OCI-LY3 (cell line): ENCODE data around the gene PDGFC.

Experiments used
- H2AFZ ChIP-seq: fragments of 200-600, 300-600 bp; shearing (Covaris generic); 2 replicates; pipeline ENCODE4 v1.6.0; 2014; ENCODE audit warnings: antibody characterized with exemption, low read depth, low read length
- H3K27ac ChIP-seq: fragments of 200-600, 300-600 bp; sonication (generic); 2 replicates; pipeline ENCODE4 v1.5.1; 2014; ENCODE audit warnings: mild to moderate bottlenecking, low read length, moderate library complexity, mixed read lengths
- H3K27me3 ChIP-seq: fragments of 200-600, 300-600 bp; sonication (generic); 2 replicates; pipeline ENCODE4 v1.6.1; 2014; ENCODE audit warnings: low read depth, low read length, mixed read lengths
- H3K36me3 ChIP-seq: fragments of 200-600, 300-600 bp; sonication (generic); replicated peaks from 2 replicates; pipeline ENCODE3; 2014; ENCODE audit warnings: low read depth, low read length, mixed read lengths
- H3K4me1 ChIP-seq: fragments of 300-600, 200-600 bp; sonication (generic); 2 replicates; pipeline ENCODE4 v1.6.1; 2014; ENCODE audit warnings: low read length, mixed read lengths
- H3K4me2 ChIP-seq: fragments of 200-600, 300-600 bp; sonication (generic); 2 replicates; pipeline ENCODE4 v1.6.1; 2014; ENCODE audit warnings: low read length, mixed read lengths
- H3K4me3 ChIP-seq: fragments of 300-600, 200-600 bp; sonication (generic); 2 replicates; pipeline ENCODE4 v1.5.1; 2014; ENCODE audit warnings: antibody characterized with exemption, mild to moderate bottlenecking, low read length, moderate library complexity
- H3K79me2 ChIP-seq: fragments of 300-600, 200-600 bp; shearing (Covaris generic); 2 replicates; pipeline ENCODE4 v1.6.1; 2014; ENCODE audit warnings: mild to moderate bottlenecking, low read length, mixed read lengths
- H3K9ac ChIP-seq: fragments of 300-600, 200-600 bp; shearing (Covaris generic); 2 replicates; pipeline ENCODE4 v1.6.0; 2014; ENCODE audit warnings: mild to moderate bottlenecking, low read length, moderate library complexity
- H3K9me3 ChIP-seq: fragments of 200-600, 300-600 bp; shearing (Covaris generic); 2 replicates; pipeline ENCODE4 v1.6.1; 2014; ENCODE audit warnings: low read length, mixed read lengths; ENCODE audit not compliant: insufficient read depth
- H4K20me1 ChIP-seq: fragments of 200-600, 300-600 bp; sonication (generic); 2 replicates; pipeline ENCODE4 v1.6.1; 2016; ENCODE audit warnings: low read length, mixed read lengths; ENCODE audit not compliant: insufficient read depth
- EZH2phosphoT487 ChIP-seq: fragments of 200-600 bp; shearing (Covaris generic); IDR thresholded peaks from 2 replicates; pipeline ENCODE4 v1.6.1; 2018; ENCODE audit warnings: antibody characterized with exemption, mixed run types, low read depth
- TF ChIP-seq, protein P1 (sequence below): fragments of 200-600, 300-600 bp; sonication (generic); IDR thresholded peaks from 2 replicates; pipeline ENCODE4 v1.5.1; 2014; ENCODE audit warnings: antibody characterized with exemption, low read length, low read depth

Gene PDGFC

DNA sequence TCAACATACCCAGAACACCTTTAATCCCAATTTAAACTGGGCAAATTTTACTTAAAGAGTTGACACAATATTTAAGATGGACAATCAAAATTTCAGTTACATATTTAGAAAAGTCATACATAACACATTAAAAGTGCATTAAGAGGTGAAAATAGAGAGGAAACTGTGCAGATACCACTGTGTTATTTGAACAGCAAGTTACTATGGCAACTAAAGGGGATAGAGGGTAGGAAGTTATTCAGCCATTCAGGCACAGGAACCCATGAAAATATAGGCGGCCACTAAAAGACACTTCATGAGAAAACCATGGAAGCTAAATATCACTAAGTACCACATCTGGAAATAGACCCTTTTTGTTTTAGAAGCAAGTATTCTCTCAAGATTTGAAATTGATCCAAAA lies 75.1 kb downstream of the PDGFC start:
- Histone ChIP-seq H3K4me3 (no peak overlapping the region), H3K9me3 (no peaks in the 10 kb centered on the region), H3K4me2 (no peak overlapping the region), H3K36me3 (no peaks in the 10 kb centered on the region), H4K20me1 (no peaks in the 10 kb centered on the region), H3K4me1 (no peaks in the 10 kb centered on the region), H3K79me2 (no peaks in the 10 kb centered on the region), H3K27ac (no peak overlapping the region), H3K9ac (no peak overlapping the region), H2AFZ (no peak overlapping the region), H3K27me3 (no peaks in the 10 kb centered on the region)
- TF ChIP-seq, protein P1, sequence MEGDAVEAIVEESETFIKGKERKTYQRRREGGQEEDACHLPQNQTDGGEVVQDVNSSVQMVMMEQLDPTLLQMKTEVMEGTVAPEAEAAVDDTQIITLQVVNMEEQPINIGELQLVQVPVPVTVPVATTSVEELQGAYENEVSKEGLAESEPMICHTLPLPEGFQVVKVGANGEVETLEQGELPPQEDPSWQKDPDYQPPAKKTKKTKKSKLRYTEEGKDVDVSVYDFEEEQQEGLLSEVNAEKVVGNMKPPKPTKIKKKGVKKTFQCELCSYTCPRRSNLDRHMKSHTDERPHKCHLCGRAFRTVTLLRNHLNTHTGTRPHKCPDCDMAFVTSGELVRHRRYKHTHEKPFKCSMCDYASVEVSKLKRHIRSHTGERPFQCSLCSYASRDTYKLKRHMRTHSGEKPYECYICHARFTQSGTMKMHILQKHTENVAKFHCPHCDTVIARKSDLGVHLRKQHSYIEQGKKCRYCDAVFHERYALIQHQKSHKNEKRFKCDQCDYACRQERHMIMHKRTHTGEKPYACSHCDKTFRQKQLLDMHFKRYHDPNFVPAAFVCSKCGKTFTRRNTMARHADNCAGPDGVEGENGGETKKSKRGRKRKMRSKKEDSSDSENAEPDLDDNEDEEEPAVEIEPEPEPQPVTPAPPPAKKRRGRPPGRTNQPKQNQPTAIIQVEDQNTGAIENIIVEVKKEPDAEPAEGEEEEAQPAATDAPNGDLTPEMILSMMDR, result no peak
- no peak for TF ChIP-seq EZH2phosphoT487

DNA sequence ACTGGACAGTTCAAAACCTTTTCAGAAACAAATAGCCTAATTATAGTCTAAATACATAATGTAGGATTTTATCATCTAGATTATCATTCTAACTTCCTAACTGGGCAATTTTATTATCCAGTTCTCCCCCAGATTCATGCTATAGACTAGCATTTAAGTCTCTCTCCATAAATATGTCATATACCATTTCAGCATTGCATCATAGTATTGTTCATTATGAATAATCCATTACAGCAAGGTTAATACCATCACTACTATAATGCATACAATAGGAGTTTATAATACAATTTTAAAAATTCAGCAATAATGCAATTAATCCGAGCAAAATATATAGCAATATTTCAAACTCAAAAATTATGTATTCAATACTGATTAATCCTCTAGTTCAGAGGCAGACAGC lies 77.4 kb downstream of the PDGFC start:
- Histone ChIP-seq H3K36me3 (no peaks in the 10 kb centered on the region), H3K4me3 (no peak overlapping the region), H3K27ac (no peak overlapping the region), H3K27me3 (no peaks in the 10 kb centered on the region), H2AFZ (no peak overlapping the region), H3K9ac (no peak overlapping the region), H4K20me1 (no peaks in the 10 kb centered on the region), H3K9me3 (no peaks in the 10 kb centered on the region), H3K4me2 (no peak overlapping the region), H3K4me1 (no peaks in the 10 kb centered on the region), H3K79me2 (no peaks in the 10 kb centered on the region)
- TF ChIP-seq, protein P1, result no peak
- TF ChIP-seq EZH2phosphoT487, result no peak

DNA sequence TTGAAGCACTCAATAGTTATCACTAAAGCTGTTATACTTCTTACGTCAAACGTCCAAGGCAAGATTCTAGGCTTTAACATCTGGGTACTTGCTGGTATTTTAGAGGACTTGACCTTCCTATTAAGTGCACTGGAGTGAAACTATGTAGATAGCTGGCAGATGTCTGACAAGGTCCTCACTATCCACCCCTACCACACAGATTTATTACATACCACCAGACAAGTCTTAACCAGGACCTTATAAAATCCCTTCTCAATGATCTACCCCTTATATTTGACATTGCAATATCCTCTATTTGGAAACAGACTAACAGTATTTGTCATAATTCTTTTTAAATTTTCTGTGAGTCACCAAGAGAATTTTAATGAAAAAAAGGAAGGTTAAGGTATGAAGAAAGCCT lies 78.8 kb downstream of the PDGFC start:
- no peaks in the 10 kb centered on the region for H3K4me1 ChIP-seq
- no peaks in the 10 kb centered on the region for H3K9me3 ChIP-seq
- TF ChIP-seq, protein P1, result no peak
- no peak for TF ChIP-seq EZH2phosphoT487
- no peaks in the 10 kb centered on the region for H3K36me3 ChIP-seq
- H4K20me1 ChIP-seq, result no peaks in the 10 kb centered on the region
- no peak overlapping the region for H3K9ac ChIP-seq
- no peak overlapping the region for H3K27ac ChIP-seq
- no peak overlapping the region for H2AFZ ChIP-seq
- no peak overlapping the region for H3K4me3 ChIP-seq
- no peaks in the 10 kb centered on the region for H3K27me3 ChIP-seq
- H3K4me2 ChIP-seq, result no peak overlapping the region
- no peaks in the 10 kb centered on the region for H3K79me2 ChIP-seq

DNA sequence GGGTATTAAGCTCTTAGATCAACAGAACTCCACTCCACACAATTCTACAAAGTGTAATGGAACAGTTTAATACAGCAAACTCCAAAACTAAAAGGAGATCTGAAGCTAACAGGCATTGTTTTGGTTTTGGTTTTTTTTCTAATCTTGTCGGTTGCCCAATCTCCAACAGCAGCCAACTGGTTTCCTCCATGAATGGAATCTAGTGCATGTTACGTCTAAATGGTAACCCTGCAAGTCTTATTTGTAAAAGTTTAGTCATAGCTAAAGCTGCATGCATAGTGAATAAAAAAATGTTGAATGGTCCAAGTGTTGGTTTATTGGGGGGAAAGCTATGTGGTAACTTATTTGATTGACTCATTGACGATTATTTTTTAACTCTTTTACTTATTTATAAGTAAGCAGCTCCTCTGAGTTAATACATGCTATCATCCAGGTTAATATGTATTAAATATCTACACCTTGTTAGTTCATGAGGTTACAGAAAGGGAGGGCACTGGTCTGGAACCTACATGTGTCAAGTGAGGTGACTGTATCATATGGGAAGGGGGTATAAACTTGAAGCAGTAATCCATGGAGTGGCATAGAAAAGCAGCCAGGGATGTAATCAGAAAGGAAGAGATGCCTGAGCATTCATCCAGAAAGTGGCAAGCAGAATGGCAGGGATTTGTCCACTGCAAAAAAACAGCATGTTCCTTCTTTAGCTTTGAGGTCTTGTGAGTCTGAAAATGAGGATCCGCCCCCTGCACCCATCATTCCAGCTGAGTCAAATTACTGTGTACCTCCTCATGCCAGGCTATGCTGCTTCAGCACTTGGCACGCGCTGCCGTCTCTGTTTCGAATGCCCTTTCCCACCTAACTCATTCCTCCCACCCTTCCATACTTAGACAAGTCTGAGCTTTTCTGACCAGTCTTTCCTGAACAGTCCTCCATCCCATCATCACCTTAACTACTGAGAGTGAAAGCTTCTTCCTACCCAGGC lies 81.7 kb downstream of the PDGFC start:
- Histone ChIP-seq H3K79me2 (no peaks in the 10 kb centered on the region), H3K4me1 (no peaks in the 10 kb centered on the region), H2AFZ (no peak overlapping the region), H3K27me3 (no peaks in the 10 kb centered on the region), H3K9ac (no peak overlapping the region), H3K9me3 (no peaks in the 10 kb centered on the region), H3K36me3 (no peaks in the 10 kb centered on the region), H3K4me2 (no peak overlapping the region), H4K20me1 (no peaks in the 10 kb centered on the region), H3K4me3 (no peak overlapping the region), H3K27ac (no peak overlapping the region)
- TF ChIP-seq, protein P1, result no peak
- TF ChIP-seq EZH2phosphoT487, result no peak
